GM12801 (cell line): Measurements from ENCODE around the gene LTBP1.

Source experiments
- CTCF ChIP-seq: IDR thresholded peaks from one replicate; pipeline ENCODE4 v1.5.1; 2011; ENCODE audit warnings: control low read depth; ENCODE audit not compliant: insufficient read length; ENCODE audit errors: extremely low read depth

The LTBP1 gene

GRCh38 chr2:32977228-32977758, 30.5 kb downstream of the LTBP1 start:
- no peak for TF ChIP-seq CTCF

DNA sequence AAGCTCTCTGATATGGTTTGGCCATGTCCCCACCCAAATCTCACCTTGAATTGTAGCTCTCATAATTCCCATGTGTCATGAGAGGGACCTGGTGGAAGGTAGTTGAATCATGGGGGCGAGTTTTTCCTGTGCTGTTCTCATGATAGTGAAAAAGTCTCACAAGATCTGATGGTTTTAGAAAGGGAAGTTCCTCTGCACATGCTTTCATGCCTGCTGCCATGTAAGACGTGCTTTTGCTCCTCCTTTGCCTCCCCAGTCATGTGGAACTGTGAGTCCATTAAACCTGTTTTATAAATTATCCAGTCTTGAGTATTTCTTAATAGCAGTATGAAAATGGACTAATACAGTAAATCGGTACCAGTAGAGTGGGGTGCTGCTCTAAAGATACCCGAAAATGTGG, 34.9 kb downstream of the LTBP1 start:
- TF ChIP-seq CTCF: no peak

DNA sequence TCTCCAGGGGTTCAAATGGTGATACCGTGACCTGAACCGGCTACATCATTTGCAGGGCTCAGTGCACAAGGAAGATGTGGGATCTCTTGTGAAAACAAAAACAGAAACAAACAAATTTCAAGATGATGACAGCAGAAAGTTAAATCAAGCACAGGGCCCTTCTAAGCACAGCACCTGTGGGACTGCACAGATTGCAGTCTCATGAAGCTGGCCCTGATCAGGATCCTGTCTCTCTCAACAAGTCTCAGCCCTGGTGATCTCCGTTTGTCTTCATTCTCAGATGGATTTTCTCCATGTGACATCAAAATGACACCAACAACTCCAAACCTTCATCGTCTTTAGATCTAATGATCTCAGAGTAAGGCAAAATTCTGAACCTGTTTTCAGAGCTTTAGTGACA, 39.7 kb downstream of the LTBP1 start:
- TF ChIP-seq CTCF: no peak

DNA sequence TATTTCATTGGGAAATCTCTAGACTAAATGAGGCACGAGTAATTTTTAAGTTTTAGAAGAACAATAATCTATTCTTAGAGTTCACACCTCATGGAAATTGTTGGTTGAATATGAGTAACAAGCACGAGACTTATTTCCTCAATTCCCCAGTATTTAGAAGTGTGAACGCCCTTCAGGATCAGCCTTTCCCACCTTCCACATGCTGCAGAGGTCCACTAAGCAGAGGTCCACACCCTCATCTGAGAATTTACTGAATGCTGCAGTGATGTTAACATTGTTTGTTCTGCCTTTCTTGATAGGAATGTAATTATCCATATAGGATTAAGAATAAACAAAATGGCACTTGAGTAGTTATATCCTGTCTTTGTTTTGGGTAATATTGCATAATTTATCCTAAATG, 41.8 kb downstream of the LTBP1 start:
- TF ChIP-seq CTCF: no peak

DNA sequence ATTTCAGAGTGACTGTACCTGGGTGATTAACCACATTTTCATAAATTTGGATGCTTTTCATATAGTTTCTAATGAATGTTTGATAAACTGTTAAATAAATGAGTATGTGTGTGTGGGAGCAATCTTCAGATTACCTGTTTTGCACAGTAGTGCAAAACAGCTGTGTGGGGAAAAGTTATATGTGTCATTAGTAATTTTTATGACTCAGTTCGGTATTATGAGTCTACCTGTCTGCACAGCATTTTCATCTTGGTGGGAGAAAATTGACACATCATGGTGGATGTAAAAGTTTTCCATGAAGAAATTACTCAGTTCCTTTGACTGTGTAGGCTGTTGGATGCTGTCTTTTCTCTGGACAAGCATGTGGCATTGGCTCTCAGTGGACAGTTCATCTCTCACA, 43.8 kb downstream of the LTBP1 start:
- TF ChIP-seq CTCF: no peak

DNA sequence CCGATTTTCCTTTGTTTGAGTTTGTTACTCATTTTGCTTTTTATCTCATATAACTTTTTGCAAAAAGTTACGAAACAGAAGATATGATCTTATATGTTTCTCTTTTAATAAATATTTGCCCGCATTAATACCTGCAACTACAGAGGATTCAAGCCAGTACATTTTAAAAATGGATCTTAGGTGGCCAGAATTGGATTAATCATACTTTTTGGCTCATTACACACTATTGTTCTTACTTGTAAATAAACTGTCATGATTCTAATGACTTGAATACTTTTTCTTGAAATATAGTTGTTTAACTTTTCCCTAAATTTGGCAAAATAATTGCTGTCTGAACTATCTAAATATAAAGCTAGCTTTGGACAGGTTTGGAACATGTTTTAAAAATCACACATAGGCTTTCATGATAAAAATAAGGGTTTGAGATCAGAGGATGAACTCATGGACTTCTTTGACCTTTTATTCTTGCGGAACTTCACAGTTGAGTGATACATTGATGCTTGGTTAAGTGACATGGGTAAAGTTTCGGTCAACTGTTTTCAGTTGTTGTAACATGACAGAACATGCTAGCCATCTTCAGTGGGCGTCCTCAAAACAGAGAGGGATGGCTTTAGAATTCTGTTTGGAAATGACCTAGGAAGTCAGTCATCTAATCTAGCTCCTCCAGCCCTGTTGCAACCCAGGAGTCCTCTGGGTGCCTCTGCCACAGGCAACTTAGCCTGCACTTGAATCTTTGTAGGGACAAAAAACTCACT, 44.5 kb downstream of the LTBP1 start:
- no peak for TF ChIP-seq CTCF

- no peak for TF ChIP-seq CTCF
These were observed 46.3 kb downstream of the LTBP1 start for GRCh38 chr2:32993005-32993539.
